Measurements from ENCODE around the gene HYCC2. TPM values are rescaled to one million over a fixed set of nuclear protein-coding genes. Genes with fewer than 3 reads are reported as not detected.
"Not testable (repeated sequence)": the region's sequence is repeated elsewhere in the genome, so short reads cannot be mapped to it uniquely, and the experiment has no call there.

Gene HYCC2
- total RNA-seq, 2 donors from 2014 or later = 20.1 to 42.1 TPM

- H3K36me3 Mint-ChIP-seq = peaks cover 9 to 31% of the 10 kb centered on the region in 2 donors
- ATAC-seq = no peak
These were observed 30.4 kb downstream of the HYCC2 start for GRCh38 chr2:201040867-201041628.

GRCh38 chr2:201038855-201039254, 32.6 kb downstream of the HYCC2 start:
- ATAC-seq (no peak), DNase-seq (ENCODE audit: low spot score in 2 of 2) (no peak)
- H3K36me3 Mint-ChIP-seq = peaks cover 20 to 38% of the 10 kb centered on the region in 2 donors
- H3K9me3 Mint-ChIP-seq = peaks cover 7% of the 10 kb centered on the region in 2 donors
- no peak overlapping the region for H3K27ac Mint-ChIP-seq

More at GRCh38 chr2:201040867-201041628, 30.4 kb downstream of the HYCC2 start:
- DNase-seq (ENCODE audit: low spot score in 2 of 2) = no peak
- Mint-ChIP-seq H3K27ac (no peak overlapping the region), H3K9me3 (peaks cover 0 to 4% of the 10 kb centered on the region in 2 donors)

- ATAC-seq; H3K9me3 Mint-ChIP-seq; H3K27ac Mint-ChIP-seq; DNase-seq (ENCODE audit: low spot score in 2 of 2): not testable (repeated sequence)
- peaks cover 20 to 34% of the 10 kb centered on the region in 2 donors for H3K36me3 Mint-ChIP-seq
These were observed 33.1 kb downstream of the HYCC2 start for GRCh38 chr2:201038361-201038760.

GRCh38 chr2:201034355-201034754, 37.1 kb downstream of the HYCC2 start:
- H3K27ac Mint-ChIP-seq; ATAC-seq; H3K9me3 Mint-ChIP-seq; DNase-seq (ENCODE audit: low spot score in 2 of 2): not testable (repeated sequence)
- H3K36me3 Mint-ChIP-seq = peaks cover 16 to 36% of the 10 kb centered on the region in 2 donors

GRCh38 chr2:201024518-201024917, 47.0 kb downstream of the HYCC2 start:
- Mint-ChIP-seq H3K27ac (no peak overlapping the region), H3K9me3 (peaks cover 0 to 4% of the 10 kb centered on the region in 2 donors), H3K36me3 (peaks cover 0 to 1% of the 10 kb centered on the region in 2 donors)
- no peak for DNase-seq (ENCODE audit: low spot score in 2 of 2)
- no peak for ATAC-seq

GRCh38 chr2:201021914-201022313, 49.6 kb downstream of the HYCC2 start:
- no peak for ATAC-seq
- Mint-ChIP-seq H3K9me3 (peaks cover 0 to 3% of the 10 kb centered on the region in 2 donors), H3K36me3 (no peaks in the 10 kb centered on the region), H3K27ac (peak overlapping the region in 1 of 2 donors; percentile 57)
- no peak for DNase-seq (ENCODE audit: low spot score in 2 of 2)

Other genes with a start within 250 kb of the HYCC2 start
- gene CLK1, start 207.0 kb downstream of the HYCC2 start, total RNA-seq = 100 to 1,000 TPM; 138 to 261 TPM
- 10 to 100 TPM; 62.8 to 86.4 TPM for gene PPIL3, start 182.6 kb downstream of the HYCC2 start, total RNA-seq
- gene NIF3L1, start 182.3 kb downstream of the HYCC2 start, total RNA-seq = 10 to 100 TPM; 17.2 to 36.7 TPM
- gene ORC2, start 108.0 kb downstream of the HYCC2 start, total RNA-seq = 10 to 100 TPM; 74.6 to 88.0 TPM
- gene NDUFB3, start 330 bp upstream of the HYCC2 start, total RNA-seq = 100 to 1,000 TPM; 112 to 128 TPM
- gene CFLAR, start 44.5 kb upstream of the HYCC2 start, total RNA-seq = 100 to 1,000 TPM; 275 to 321 TPM
- gene CASP10, start 111.5 kb upstream of the HYCC2 start, total RNA-seq = 10 to 100 TPM; 23.5 to 25.1 TPM
- 10 to 100 TPM; 40.4 to 74.3 TPM for gene CASP8, start 188.9 kb upstream of the HYCC2 start, total RNA-seq

All from activated naive CD4-positive, alpha-beta T cell treated with anti-CD3 and anti-CD28 coated beads, Interleukin-2, amount 50 U/mL, for 72 hours (primary cell).